GM23248 (cell line): ENCODE measurements around the gene INPP5D. TPM values are rescaled to one million over a fixed set of nuclear protein-coding genes. Genes with fewer than 3 reads are reported as not detected.

Experiments
- DNase-seq: peaks from one replicate; pipeline ENCODE4 v3.0.0-alpha.2; 2015
- H2AFZ ChIP-seq: fragments of 200-600 bp; sonication (generic); 2 replicates; pipeline ENCODE4 v1.6.1; 2016; ENCODE audit warnings: antibody characterized with exemption
- H3F3A ChIP-seq: fragments of 200-600 bp; sonication (generic); 2 replicates; pipeline ENCODE4 v1.6.1; 2016; ENCODE audit warnings: mild to moderate bottlenecking, antibody characterized with exemption, mixed run types; ENCODE audit not compliant: insufficient read depth
- H3K27ac ChIP-seq: fragments of 200-600 bp; sonication (generic); 2 replicates; pipeline ENCODE4 v1.5.1; 2016; ENCODE audit warnings: mild to moderate bottlenecking
- H3K27me3 ChIP-seq: fragments of 200-600 bp; sonication (generic); replicated peaks from 2 replicates; pipeline ENCODE4 v1.6.1; 2016; ENCODE audit warnings: mild to moderate bottlenecking; ENCODE audit not compliant: insufficient read depth
- H3K36me3 ChIP-seq: fragments of 200-600 bp; sonication (generic); 2 replicates; pipeline ENCODE4 v1.6.1; 2016; ENCODE audit warnings: low read depth, mild to moderate bottlenecking
- H3K4me1 ChIP-seq: fragments of 200-600 bp; sonication (generic); 2 replicates; pipeline ENCODE4 v1.6.1; 2016; ENCODE audit warnings: mild to moderate bottlenecking; ENCODE audit not compliant: insufficient read depth
- H3K4me2 ChIP-seq: fragments of 200-600 bp; sonication (generic); one replicate; pipeline ENCODE4 v1.6.1; 2016; ENCODE audit warnings: mild to moderate bottlenecking; ENCODE audit not compliant: unreplicated experiment
- H3K4me3 ChIP-seq: fragments of 200-600 bp; sonication (generic); 2 replicates; pipeline ENCODE4 v1.5.1; 2016; ENCODE audit warnings: mild to moderate bottlenecking
- H3K79me2 ChIP-seq: fragments of 200-600 bp; sonication (generic); 2 replicates; pipeline ENCODE4 v1.6.1; 2016; ENCODE audit warnings: mild to moderate bottlenecking; ENCODE audit not compliant: insufficient read depth
- H3K9ac ChIP-seq: fragments of 200-600 bp; sonication (generic); 2 replicates; pipeline ENCODE4 v1.6.1; 2016; ENCODE audit warnings: mild to moderate bottlenecking
- H3K9me2 ChIP-seq: fragments of 200-600 bp; sonication (generic); 2 replicates; pipeline ENCODE4 v1.6.1; 2016; ENCODE audit warnings: mixed run types, mild to moderate bottlenecking, moderate library complexity; ENCODE audit not compliant: insufficient read depth
- H3K9me3 ChIP-seq: fragments of 200-600 bp; sonication (generic); one replicate; pipeline ENCODE4 v1.6.1; 2017; ENCODE audit warnings: low read depth
- H4K20me1 ChIP-seq: fragments of 200-600 bp; sonication (generic); 2 replicates; pipeline ENCODE4 v1.6.0; 2016; ENCODE audit not compliant: insufficient read depth
- EZH2 ChIP-seq: fragments of 200-600 bp; sonication (generic); IDR thresholded peaks from 2 replicates; pipeline ENCODE4 v1.6.1; 2018; ENCODE audit warnings: antibody characterized with exemption, mild to moderate bottlenecking; ENCODE audit not compliant: insufficient read depth, poor library complexity, severe bottlenecking
- EZH2phosphoT487 ChIP-seq: fragments of 200-600 bp; sonication (generic); IDR thresholded peaks from 2 replicates; pipeline ENCODE4 v1.6.1; 2018; ENCODE audit warnings: antibody characterized with exemption, moderate library complexity, mild to moderate bottlenecking, low read depth; ENCODE audit not compliant: insufficient read depth
- WGBS, 2 experiments: methylation state at CpG; one replicate each; pipeline ENCODE4 v1.1.6; 2015 to 2017; ENCODE audit warnings: low lambda C conversion rate in 2 of 2, low coverage in 1 of 2; ENCODE audit errors: missing lambda C conversion rate in 2 of 2; 5-methylcytosine and 5-hydroxymethylcytosine counted together
- in situ Hi-C: fragments of 300-500 bp; cut with MboI; formaldehyde crosslinking; loops from 2 replicates; pipeline ENCODE4 v1.15.0; 2020
- polyA plus RNA-seq: library from polyadenylated mRNA; unstranded; fragments of >200 nt; fragmentation: Nextera tagmentation; extraction: Ambion mirVana; gene quantifications from 2 replicates; pipeline ENCODE4 v1.2.1, GENCODE V29; 2016
- total RNA-seq: library from RNA; depleted of rRNA; stranded (reverse); fragments of >200 nt; shearing (Covaris generic); gene quantifications from 2 replicates; pipeline ENCODE4 v1.2.3, GENCODE V29; 2014

The INPP5D gene
- total and polyA plus RNA-seq, 2 experiments from 2014 or later: 0.23 TPM; not detected in 1

DNA sequence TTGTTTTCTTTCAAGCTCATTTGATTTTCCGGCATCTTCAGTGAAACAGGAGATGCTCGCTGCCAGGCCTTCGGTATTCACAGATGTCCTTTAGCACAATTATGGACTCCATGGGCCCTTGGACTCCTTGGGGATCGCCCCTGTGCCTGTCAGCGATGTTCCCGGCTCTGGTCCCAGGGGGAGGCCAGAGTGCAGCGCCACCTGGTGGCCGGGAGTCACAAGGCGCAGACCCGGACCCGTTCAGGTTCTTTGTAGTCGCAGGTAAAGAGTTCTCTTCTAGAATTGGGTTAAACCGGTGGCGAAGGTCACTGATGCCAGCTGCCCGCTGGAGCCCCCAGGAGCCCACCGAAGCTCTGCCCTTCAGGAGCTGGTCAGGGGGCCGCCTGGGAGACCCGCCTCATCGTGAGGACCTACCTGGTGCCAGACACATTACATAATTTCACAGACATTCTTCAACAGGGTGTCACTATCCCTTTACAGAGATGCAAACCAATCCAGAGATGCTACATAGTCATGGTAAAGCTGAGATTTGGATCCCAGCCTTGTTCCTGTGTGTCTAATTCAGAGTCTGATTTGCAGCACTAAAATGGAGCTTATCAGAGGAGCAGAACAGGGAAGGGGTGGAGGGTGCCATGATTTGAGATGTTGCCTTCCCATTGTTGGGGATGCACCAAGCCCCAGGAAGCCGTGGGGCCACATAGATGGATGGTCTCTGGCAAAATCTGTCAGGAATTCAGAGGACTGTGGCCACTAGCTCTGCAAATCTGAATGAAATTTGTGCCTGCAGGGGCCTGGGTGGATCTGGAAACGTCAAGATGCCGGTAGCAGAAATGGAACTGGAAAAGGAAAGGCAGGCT is 6.0 kb upstream of the INPP5D start:
- H3K79me2 ChIP-seq: no peaks in the 10 kb centered on the region
- no peaks in the 10 kb centered on the region for H3K9me3 ChIP-seq
- in situ Hi-C loops: loop anchor here (10.0 kb wide), 1 partner anchor 199 kb away; no protein-coding TSS in a partner anchor
- no peaks in the 10 kb centered on the region for H4K20me1 ChIP-seq
- no peak overlapping the region for H3K27ac ChIP-seq
- H3K9me2 ChIP-seq: no peaks in the 10 kb centered on the region
- H3K9ac ChIP-seq: no peak overlapping the region
- H3K4me2 ChIP-seq: peak overlapping the region; percentile 28
- TF ChIP-seq EZH2: no peak
- no peak for TF ChIP-seq EZH2phosphoT487
- peaks cover 11% of the 10 kb centered on the region; the same call in 1 of the 2 replicates for H3K4me1 ChIP-seq
- 24 to 28% methylated on average over 21 to 22 of the region's 22 CpGs for WGBS, 2 experiments
- H3K36me3 ChIP-seq: no peaks in the 10 kb centered on the region
- no peaks in the 10 kb centered on the region for H3F3A ChIP-seq
- DNase-seq: peak; percentile 61
- no peak overlapping the region for H3K4me3 ChIP-seq
- no peaks in the 10 kb centered on the region for H3K27me3 ChIP-seq
- H2AFZ ChIP-seq: no peak overlapping the region

DNA sequence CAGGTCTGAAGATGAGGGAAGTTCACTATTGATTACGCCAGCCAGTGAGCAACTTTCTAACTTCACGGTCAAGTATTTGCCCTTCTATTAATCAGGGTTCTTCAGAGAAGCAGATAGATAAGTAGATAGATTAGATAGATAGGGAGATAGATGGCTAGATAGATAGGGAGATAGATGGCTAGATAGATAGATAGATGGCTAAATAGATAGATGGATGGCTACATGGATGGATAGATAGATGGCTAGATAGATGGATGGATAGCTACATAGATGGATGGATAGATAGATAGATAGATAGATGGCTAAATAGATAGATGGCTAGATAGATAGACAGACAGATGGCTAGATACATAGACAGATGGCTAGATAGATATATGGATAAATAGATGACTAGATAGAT is 4.8 kb upstream of the INPP5D start:
- WGBS, 2 experiments: 96 to 99% methylated on average over 2 of the region's 2 CpGs
- Histone ChIP-seq H3K9ac (no peak overlapping the region), H2AFZ (no peak overlapping the region), H3K36me3 (no peaks in the 10 kb centered on the region), H3K79me2 (no peaks in the 10 kb centered on the region), H3F3A (no peaks in the 10 kb centered on the region), H3K4me2 (no peak overlapping the region), H3K4me3 (no peak overlapping the region), H3K4me1 (peaks cover 11% of the 10 kb centered on the region; the same call in 1 of the 2 replicates), H4K20me1 (no peaks in the 10 kb centered on the region), H3K9me3 (no peaks in the 10 kb centered on the region), H3K27ac (no peak overlapping the region), H3K9me2 (no peaks in the 10 kb centered on the region), H3K27me3 (no peaks in the 10 kb centered on the region)
- in situ Hi-C loops: loop anchor here (10.0 kb wide), 1 partner anchor 201 kb away; no protein-coding TSS in a partner anchor
- TF ChIP-seq EZH2phosphoT487 (no peak), EZH2 (no peak)
- DNase-seq: no peak

DNA sequence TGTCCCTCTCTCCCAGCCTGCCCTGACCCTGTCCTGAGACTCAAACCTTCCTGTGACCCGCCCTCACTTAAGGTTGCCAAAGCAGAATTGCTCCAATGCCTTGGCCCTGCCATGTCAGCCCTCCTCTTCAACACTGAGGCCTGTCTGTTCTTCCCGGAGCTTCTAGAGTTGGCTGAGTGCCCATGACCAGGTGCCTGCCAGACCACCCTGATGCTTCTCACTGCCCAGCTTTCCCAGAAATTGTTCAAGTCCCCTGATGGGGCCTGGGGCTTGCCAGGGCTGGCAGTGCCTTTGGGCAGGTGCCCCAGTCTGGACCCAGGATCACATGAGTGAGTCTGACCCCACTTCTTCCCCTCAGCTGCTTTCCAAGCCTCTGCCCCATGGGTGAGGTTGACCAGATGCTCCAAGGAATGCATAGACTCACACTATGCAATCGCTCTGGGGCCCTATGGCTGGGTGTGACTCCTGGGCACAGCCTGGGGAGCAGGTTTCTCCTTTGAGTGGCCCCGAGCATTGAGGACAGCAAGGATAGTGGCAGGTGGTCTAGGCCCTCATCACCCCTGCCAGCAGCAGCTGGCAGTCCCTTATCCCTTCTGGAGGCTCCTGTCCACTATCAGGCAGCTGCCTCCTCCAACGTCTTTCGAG is 3.1 kb upstream of the INPP5D start:
- H3K79me2 ChIP-seq: no peaks in the 10 kb centered on the region
- no peaks in the 10 kb centered on the region for H3K36me3 ChIP-seq
- H4K20me1 ChIP-seq: no peaks in the 10 kb centered on the region
- H3K9me2 ChIP-seq: no peaks in the 10 kb centered on the region
- no peak for TF ChIP-seq EZH2
- TF ChIP-seq EZH2phosphoT487: no peak
- DNase-seq: no peak
- WGBS, 2 experiments: 57 to 58% methylated on average over 6 of the region's 6 CpGs
- no peak overlapping the region for H2AFZ ChIP-seq
- no peak overlapping the region for H3K9ac ChIP-seq
- no peak overlapping the region for H3K4me2 ChIP-seq
- in situ Hi-C loops: loop anchor here (10.0 kb wide), 1 partner anchor 202 kb away; no protein-coding TSS in a partner anchor
- no peaks in the 10 kb centered on the region for H3F3A ChIP-seq
- no peak overlapping the region for H3K4me3 ChIP-seq
- H3K27ac ChIP-seq: no peak overlapping the region
- no peaks in the 10 kb centered on the region for H3K27me3 ChIP-seq
- peaks cover 8% of the 10 kb centered on the region; the same call in 1 of the 2 replicates for H3K4me1 ChIP-seq
- H3K9me3 ChIP-seq: no peaks in the 10 kb centered on the region

DNA sequence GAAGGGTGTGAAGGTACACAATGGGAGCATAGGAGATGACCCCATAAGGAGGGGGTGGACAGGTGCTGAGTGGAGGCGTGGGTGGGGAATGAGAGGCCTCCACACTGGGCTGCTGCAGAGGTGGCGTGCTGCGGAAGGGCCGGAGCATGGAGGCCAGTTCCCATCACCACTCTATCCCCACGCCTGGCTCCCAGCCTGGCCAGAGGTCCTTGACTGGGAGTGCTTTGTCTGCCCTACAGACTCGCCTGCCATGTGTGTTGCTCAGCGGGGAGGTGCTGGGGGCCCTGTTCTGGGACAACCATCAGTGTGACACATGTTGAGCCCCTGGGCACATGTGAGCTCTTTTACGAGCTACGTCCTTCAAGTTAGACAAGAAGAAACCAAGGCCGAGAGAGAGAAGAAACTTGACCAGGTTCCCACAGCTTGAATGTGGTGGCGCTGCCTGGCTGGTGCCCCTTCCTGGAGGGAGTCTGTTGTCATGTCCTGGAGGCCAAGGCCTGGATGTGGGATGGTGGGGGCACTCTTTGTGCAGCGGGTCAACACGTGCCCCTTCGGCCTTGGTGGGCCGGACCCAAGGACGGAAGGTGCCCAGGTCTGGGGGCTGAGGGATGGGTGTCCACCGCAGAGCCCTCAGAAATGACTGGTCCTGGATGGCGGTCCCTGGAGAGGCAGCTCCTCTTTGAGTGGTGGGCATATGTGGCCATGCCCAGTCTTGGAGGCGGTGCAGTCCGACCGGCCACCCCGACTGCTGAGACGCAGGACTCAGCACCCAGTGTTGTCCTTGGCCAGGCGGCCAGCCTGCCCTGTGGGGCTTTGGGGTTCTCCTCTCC is 1.2 kb upstream of the INPP5D start:
- 73 to 88% methylated on average over 20 to 21 of the region's 24 CpGs for WGBS, 2 experiments

More for the DNA sequence above, 1.2 kb upstream of the INPP5D start:
- H3K27ac ChIP-seq: no peak overlapping the region
- no peaks in the 10 kb centered on the region for H3K9me2 ChIP-seq
- no peaks in the 10 kb centered on the region for H3F3A ChIP-seq
- H3K27me3 ChIP-seq: no peaks in the 10 kb centered on the region
- no peaks in the 10 kb centered on the region for H3K79me2 ChIP-seq
- in situ Hi-C loops: loop anchor here (10.0 kb wide), 1 partner anchor 204 kb away; no protein-coding TSS in a partner anchor
- TF ChIP-seq EZH2phosphoT487: no peak
- no peak for TF ChIP-seq EZH2
- DNase-seq: no peak
- no peak overlapping the region for H3K4me3 ChIP-seq
- no peaks in the 10 kb centered on the region for H3K9me3 ChIP-seq
- no peaks in the 10 kb centered on the region for H3K36me3 ChIP-seq
- no peak overlapping the region for H2AFZ ChIP-seq
- no peak overlapping the region for H3K4me2 ChIP-seq
- peaks cover 6% of the 10 kb centered on the region; the same call in 1 of the 2 replicates for H3K4me1 ChIP-seq
- no peak overlapping the region for H3K9ac ChIP-seq
- H4K20me1 ChIP-seq: no peaks in the 10 kb centered on the region
